Measurements from ENCODE around the gene DPF1.

DPF1 gene

GRCh38 chr19:38265921-38266429 is 42.0 kb upstream of the DPF1 start:
- TF ChIP-seq GABPA (IDR thresholded peaks at IDR 0.05; ENCODE audit: low read depth), result no peak
- no peak for TF ChIP-seq SPI1 (IDR thresholded peaks at IDR 0.05; ENCODE audit: borderline replicate concordance, low read depth)
- no peak overlapping the region for H3K27ac ChIP-seq (replicated peaks)
- H3K4me3 ChIP-seq (replicated peaks; ENCODE audit: insufficient read depth, low read length), result no peak overlapping the region
- DNase-seq (ENCODE audit: low read depth in 1 of 2, low spot score in 1 of 2), result no peak
- peaks cover 14% of the 10 kb centered on the region for H3K27me3 ChIP-seq (ENCODE audit: insufficient read depth, poor library complexity, severe bottlenecking)

- no peak for TF ChIP-seq GABPA (IDR thresholded peaks at IDR 0.05; ENCODE audit: low read depth)
- TF ChIP-seq REST (IDR thresholded peaks at IDR 0.05; ENCODE audit: insufficient replicate concordance, low read depth), result no peak
- no peak for TF ChIP-seq POLR2AphosphoS5 (IDR thresholded peaks at IDR 0.05; ENCODE audit: low read depth)
- TF ChIP-seq CTCF (IDR thresholded peaks at IDR 0.05; ENCODE audit: insufficient read depth, low read length), result no peak
- no peak for TF ChIP-seq SPI1 (IDR thresholded peaks at IDR 0.05; ENCODE audit: borderline replicate concordance, low read depth)
- DNase-seq (ENCODE audit: low read depth in 1 of 2, low spot score in 1 of 2), result no peak
- no peak overlapping the region for H3K27ac ChIP-seq (replicated peaks)
- H3K4me3 ChIP-seq (replicated peaks; ENCODE audit: insufficient read depth, low read length), result no peak overlapping the region
- peaks cover 14% of the 10 kb centered on the region for H3K27me3 ChIP-seq (ENCODE audit: insufficient read depth, poor library complexity, severe bottlenecking)
Measured at GRCh38 chr19:38265213-38265861, 41.3 kb upstream of the DPF1 start.

- peak in 1 of 2 experiments; percentile 13 for DNase-seq (ENCODE audit: low read depth in 1 of 2, low spot score in 1 of 2)
- H3K4me3 ChIP-seq (replicated peaks; ENCODE audit: insufficient read depth, low read length), result peak within 1 kb of the TSS; percentile 46
- no peak for TF ChIP-seq GABPA (IDR thresholded peaks at IDR 0.05; ENCODE audit: low read depth)
- no peak within 1 kb of the TSS for H3K27ac ChIP-seq (replicated peaks)
- H3K27me3 ChIP-seq (ENCODE audit: insufficient read depth, poor library complexity, severe bottlenecking), result peaks cover 14% of the 10 kb centered on the region
Measured at GRCh38 chr19:38264486-38265212, 40.6 kb upstream of the DPF1 start, which contains the start of gene SPINT2. Gene SPINT2 (plus strand): TSS chr19:38264573. CDS start chr19:38264893, 320 bp downstream.

- peak overlapping the region; percentile 46 for H3K4me3 ChIP-seq (replicated peaks; ENCODE audit: insufficient read depth, low read length)
- TF ChIP-seq CTCF (IDR thresholded peaks at IDR 0.05; ENCODE audit: insufficient read depth, low read length) (no peak), GABPA (IDR thresholded peaks at IDR 0.05; ENCODE audit: low read depth) (no peak), REST (IDR thresholded peaks at IDR 0.05; ENCODE audit: insufficient replicate concordance, low read depth) (no peak), SPI1 (IDR thresholded peaks at IDR 0.05; ENCODE audit: borderline replicate concordance, low read depth) (no peak), POLR2AphosphoS5 (IDR thresholded peaks at IDR 0.05; ENCODE audit: low read depth) (no peak)
Measured at GRCh38 chr19:38263689-38264485, 39.9 kb upstream of the DPF1 start.

More at GRCh38 chr19:38263689-38264485, 39.9 kb upstream of the DPF1 start:
- Histone ChIP-seq H3K27me3 (ENCODE audit: insufficient read depth, poor library complexity, severe bottlenecking) (peaks cover 14% of the 10 kb centered on the region), H3K27ac (replicated peaks) (no peak overlapping the region)
- DNase-seq (ENCODE audit: low read depth in 1 of 2, low spot score in 1 of 2), result peak; percentile 39 to 43

All from HL-60 (cell line).